Measurements from ENCODE around the gene PRR35.

Gene PRR35

GRCh38 chr16:524274-525040 lies 35.7 kb upstream of the PRR35 start:
- no peak for DNase-seq (ENCODE audit: extremely low read depth, low read depth)
- TF ChIP-seq CTCF (IDR thresholded peaks at IDR 0.05; ENCODE audit: low read depth, low read length) = no peak

- no peak for TF ChIP-seq CTCF (IDR thresholded peaks at IDR 0.05; ENCODE audit: low read depth, low read length)
- no peak for DNase-seq (ENCODE audit: extremely low read depth, low read depth)
These were observed 35.1 kb upstream of the PRR35 start for GRCh38 chr16:525123-525519.

- DNase-seq (ENCODE audit: extremely low read depth, low read depth) = peak; percentile 29
These were observed 34.5 kb upstream of the PRR35 start for GRCh38 chr16:525520-526180.

GRCh38 chr16:526181-527014 lies 33.8 kb upstream of the PRR35 start:
- no peak for DNase-seq (ENCODE audit: extremely low read depth, low read depth)

More at GRCh38 chr16:525520-526180, 34.5 kb upstream of the PRR35 start:
- TF ChIP-seq CTCF (IDR thresholded peaks at IDR 0.05; ENCODE audit: low read depth, low read length) = no peak

GRCh38 chr16:527015-527903 lies 32.9 kb upstream of the PRR35 start, which contains the start of gene CAPN15:
Gene CAPN15 (plus strand): TSS chr16:527712. CDS start chr16:546839, 19,127 bp downstream.
- peak; percentile 69 for DNase-seq (ENCODE audit: extremely low read depth, low read depth)
- no peak for TF ChIP-seq CTCF (IDR thresholded peaks at IDR 0.05; ENCODE audit: low read depth, low read length)

More at GRCh38 chr16:526181-527014, 33.8 kb upstream of the PRR35 start:
- TF ChIP-seq CTCF (IDR thresholded peaks at IDR 0.05; ENCODE audit: low read depth, low read length) = no peak

- TF ChIP-seq CTCF (IDR thresholded peaks at IDR 0.05; ENCODE audit: low read depth, low read length) = no peak
- DNase-seq (ENCODE audit: extremely low read depth, low read depth) = no peak
These were observed 31.8 kb upstream of the PRR35 start for GRCh38 chr16:528111-529011.

Measured in AG09319 (cell line).